ENCODE measurements around the gene VIPR1. TPM values are rescaled to one million over a fixed set of nuclear protein-coding genes. Genes with fewer than 3 reads are reported as not detected.

The VIPR1 gene
- total RNA-seq, 2 donors from 2014 or later: 5.2 to 7.0 TPM

DNA sequence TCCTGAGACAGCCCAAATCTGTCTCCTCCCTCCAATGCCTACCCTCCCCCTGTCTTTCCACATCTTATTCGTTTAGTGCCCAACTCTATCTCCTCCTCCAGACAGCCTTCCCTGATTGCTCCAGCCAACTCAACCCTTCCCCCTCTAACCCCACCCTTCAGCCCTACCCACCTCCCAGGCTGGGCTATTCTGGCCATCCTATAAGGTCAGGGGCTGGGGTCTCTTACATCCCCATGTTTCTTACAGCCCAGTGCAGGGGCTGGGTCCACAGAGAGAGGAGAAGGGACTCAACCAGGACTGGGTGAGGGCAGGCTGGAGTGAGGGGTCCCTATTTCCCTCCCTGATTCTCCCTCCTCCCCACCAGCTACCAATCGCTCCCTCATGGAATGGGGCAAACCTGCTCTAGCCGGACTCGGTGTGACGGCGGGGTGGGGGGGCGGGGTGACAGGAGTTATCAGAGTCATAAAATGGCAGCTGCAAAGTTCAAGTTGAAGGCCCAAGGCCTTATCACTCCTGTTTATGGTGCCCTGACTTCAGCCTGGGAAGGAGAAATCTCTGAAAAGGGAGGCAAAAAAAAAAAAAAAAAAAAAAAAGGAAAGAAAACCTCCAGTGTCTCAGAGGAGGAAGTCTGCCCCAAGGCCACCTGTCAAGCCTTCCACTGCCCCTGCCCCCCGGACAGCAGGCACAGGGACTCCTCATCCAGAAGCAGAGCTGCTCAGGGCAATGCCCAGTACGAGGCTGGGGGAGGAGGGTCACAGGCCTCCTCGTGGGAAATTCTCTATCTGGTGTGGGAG, 2.1 kb downstream of the VIPR1 start:
- H3K9me3 Mint-ChIP-seq: no peaks in the 10 kb centered on the region
- no peaks in the 10 kb centered on the region for H3K36me3 Mint-ChIP-seq
- ATAC-seq (no peak), DNase-seq (ENCODE audit: low spot score in 2 of 2) (peak in 1 of 2 donors; percentile 51)
- peak overlapping the region in 1 of 2 donors; percentile 79 for H3K27ac Mint-ChIP-seq

DNA sequence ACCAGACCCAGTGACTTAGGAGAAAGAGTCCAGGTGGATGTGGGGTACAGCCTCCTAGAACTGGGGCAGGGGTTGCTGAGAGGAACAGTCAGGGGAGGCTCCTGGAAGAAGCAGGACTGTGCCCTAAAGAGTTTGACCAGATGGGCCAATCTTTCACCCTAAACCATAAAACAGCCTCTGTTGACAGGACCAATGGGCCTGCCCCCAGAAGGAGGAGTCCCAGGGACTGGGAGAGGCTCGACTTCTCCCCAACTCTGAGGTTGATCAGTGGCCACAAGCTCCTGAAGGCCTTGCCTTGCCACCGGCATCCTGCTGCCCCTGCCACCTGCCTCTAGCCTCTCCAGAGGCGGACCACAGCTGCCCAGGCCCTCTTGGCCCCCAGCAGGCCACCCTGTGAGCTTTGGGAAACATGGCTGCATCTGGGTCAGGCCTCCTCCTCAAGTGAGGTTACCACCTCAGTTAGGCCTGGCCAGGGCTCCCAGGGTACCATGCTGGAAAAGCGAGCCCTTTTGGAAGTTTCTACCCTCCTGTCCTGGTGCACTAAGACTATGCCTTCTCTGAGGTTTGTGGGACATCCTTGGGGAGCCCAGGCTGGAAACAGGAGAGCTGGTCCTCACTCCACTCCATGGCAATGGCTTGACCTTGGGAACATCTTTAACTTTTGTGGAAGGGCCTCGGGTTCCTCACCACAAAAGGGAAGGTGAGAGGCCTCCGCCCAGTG, 2.8 kb downstream of the VIPR1 start:
- no peak for ATAC-seq
- H3K36me3 Mint-ChIP-seq: no peaks in the 10 kb centered on the region
- no peaks in the 10 kb centered on the region for H3K9me3 Mint-ChIP-seq
- H3K27ac Mint-ChIP-seq: no peak overlapping the region
- peak in 1 of 2 donors; percentile 47 for DNase-seq (ENCODE audit: low spot score in 2 of 2)

DNA sequence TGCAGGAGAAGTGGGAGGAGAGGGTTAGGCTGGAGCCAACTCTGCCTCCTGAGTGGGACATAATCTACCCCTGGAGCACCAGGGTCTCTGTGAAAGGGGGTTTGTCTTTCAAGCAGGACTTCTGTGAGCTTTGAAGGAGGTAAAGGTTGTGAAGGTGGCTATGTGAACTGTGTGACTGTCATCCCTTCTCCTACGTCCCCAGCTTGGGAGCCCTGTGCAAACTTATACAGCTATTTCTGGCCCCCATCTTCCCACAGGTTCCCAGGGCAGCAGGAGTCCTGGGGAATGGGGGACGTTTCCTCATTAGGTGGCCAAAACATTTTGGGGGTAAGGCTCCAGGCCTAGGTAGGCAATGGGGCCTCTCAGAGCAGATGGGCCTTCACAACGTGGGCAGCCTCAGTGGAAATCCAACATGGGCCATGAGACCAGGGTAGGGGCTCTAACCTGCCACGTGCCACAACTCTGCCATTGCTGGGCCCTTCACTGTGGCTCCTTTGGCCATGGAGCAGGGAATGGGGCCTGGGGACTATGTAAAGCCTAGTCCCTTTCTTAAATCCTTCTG, 3.5 kb downstream of the VIPR1 start:
- peak in 1 of 2 donors; percentile 31 for DNase-seq (ENCODE audit: low spot score in 2 of 2)
- ATAC-seq: no peak
- Mint-ChIP-seq H3K9me3 (no peaks in the 10 kb centered on the region), H3K36me3 (no peaks in the 10 kb centered on the region), H3K27ac (peak overlapping the region in 1 of 2 donors; percentile 59)

DNA sequence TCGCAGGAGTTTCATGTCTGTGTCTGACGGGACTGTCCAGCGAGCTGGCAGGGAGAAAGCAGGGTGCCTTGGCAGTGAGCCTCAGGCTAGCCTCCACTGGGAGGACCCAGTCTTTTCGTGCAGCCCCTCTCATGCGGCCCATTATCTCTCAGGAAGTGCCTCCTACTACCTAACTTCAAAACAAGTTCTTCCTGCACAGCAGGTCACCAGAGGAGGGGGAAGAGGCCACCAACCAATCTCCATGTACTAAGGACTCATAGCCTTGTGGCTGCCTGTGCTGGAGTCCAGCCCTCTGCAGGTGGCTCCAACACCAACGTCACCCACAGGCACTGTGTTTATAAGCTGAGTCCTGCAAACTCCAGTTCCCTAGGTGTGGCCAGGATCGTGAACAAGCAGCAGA, 4.8 kb downstream of the VIPR1 start:
- peak overlapping the region in 1 of 2 donors; percentile 59 for H3K27ac Mint-ChIP-seq
- DNase-seq (ENCODE audit: low spot score in 2 of 2): peak in 1 of 2 donors; percentile 47
- no peaks in the 10 kb centered on the region for H3K9me3 Mint-ChIP-seq
- H3K36me3 Mint-ChIP-seq: no peaks in the 10 kb centered on the region
- no peak for ATAC-seq

DNA sequence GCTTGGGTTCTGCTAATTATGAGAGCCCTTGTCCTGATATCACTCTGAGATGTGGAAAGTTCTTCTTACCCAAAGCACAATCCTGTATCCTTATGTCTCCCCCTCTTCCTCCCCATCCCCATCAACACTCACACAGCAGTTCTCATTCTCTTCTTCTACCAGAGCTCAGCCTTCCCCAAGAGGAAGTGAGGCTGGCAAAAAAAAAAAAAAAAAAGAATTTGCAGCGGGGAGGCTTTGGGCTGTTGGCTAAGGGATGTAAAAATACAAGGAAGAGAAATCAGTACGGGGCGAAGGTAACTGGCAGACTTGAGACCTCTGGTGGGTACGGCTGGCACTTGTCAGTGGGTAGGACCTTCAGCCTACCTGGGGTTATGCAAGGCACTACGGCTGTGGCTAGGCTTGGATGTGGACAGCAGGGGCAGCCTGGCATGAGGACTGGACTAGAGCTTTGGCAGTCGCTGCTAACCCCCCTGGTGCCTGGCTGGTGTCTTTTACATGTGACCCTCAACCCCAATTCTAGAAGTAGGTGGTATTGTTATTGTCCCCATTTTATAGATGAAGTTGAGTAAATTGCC, 5.4 kb downstream of the VIPR1 start:
- no peak for ATAC-seq
- DNase-seq (ENCODE audit: low spot score in 2 of 2): peak in 1 of 2 donors; percentile 43
- H3K27ac Mint-ChIP-seq: peak overlapping the region; percentile 17 to 59
- H3K9me3 Mint-ChIP-seq: no peaks in the 10 kb centered on the region
- no peaks in the 10 kb centered on the region for H3K36me3 Mint-ChIP-seq

DNA sequence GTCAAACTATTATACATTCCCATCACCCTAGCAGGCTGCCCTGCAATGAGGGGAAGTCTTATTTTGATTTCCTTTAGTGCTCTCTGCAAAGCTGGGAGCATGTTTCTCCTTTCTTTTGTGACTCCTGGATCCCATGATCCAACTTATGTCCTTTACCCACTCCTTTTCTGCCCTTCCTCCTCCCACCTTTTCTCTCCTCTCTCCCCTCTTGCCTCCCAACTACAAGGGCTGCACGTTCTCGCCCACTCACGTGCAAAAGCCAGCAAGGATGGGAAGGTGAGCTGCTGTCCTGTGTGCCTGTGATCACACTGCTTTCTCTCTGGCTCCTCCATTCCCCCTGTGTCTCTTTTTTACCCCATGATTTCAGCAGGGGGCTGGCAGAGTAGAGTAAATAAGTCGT, 6.1 kb downstream of the VIPR1 start:
- DNase-seq (ENCODE audit: low spot score in 2 of 2): no peak
- Mint-ChIP-seq H3K36me3 (no peaks in the 10 kb centered on the region), H3K9me3 (no peaks in the 10 kb centered on the region), H3K27ac (no peak overlapping the region)
- ATAC-seq: no peak

DNA sequence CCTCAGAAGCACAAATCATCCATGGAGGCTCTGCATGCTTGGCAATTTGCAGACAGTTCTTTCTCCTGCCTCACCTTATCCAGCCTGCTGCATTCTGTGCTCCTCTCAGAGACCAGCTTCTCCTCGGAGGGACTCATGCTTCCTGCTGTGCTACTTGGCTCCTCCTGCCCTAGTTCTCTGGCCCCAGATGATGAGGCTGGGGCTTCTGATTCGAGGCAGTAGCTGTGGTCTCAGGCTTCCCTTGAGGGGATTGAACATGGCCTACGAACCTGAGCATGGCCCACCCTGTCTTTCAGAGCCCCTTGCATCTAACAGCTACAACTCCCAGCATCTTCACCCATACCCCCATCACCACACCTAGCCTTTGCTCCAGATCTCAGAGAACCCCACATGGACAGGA, 6.7 kb downstream of the VIPR1 start:
- no peak overlapping the region for H3K27ac Mint-ChIP-seq
- H3K36me3 Mint-ChIP-seq: no peaks in the 10 kb centered on the region
- H3K9me3 Mint-ChIP-seq: no peaks in the 10 kb centered on the region
- no peak for ATAC-seq
- no peak for DNase-seq (ENCODE audit: low spot score in 2 of 2)

DNA sequence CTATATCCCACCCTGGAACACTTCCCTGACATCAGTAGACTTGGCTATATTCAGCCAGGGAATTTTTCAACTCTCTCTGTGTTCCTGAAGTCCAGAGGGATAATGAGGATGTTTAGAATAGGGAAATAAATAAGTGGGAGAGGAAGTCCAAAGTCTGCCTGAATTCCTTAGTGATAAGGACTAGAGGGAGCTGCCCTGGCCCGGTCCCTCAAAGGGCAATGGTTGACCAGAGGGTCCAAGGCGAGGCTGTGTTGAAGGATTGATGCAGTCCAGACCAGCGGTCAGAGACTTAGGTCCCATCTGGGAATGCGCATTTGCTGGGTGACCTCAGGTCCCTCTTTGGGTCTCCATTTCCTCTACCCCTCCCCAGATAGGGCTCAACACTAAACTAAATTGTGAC, 7.9 kb downstream of the VIPR1 start:
- ATAC-seq (no peak), DNase-seq (ENCODE audit: low spot score in 2 of 2) (no peak)
- Mint-ChIP-seq H3K36me3 (no peaks in the 10 kb centered on the region), H3K9me3 (no peaks in the 10 kb centered on the region), H3K27ac (peak overlapping the region in 1 of 2 donors; percentile 5)

DNA sequence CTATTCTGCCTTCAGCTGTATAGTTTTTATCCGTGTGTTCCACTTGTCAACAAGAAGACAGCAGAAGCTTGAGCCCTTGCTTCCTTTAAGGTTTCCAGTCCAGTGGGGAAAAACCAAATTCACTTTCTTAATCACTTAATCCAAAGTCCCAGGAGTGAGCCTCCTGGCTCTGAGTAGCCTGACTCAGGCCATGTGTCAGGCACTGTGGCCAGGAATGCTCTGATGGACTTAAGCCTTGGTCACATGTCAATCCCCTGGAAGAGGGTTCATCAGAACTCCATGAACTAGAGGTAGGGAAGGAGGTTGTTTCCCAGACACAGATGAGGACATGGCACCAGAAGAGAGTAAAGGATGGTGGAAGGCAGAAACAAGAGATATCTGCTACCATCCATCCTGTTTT, 8.8 kb downstream of the VIPR1 start:
- Mint-ChIP-seq H3K9me3 (no peaks in the 10 kb centered on the region), H3K27ac (peak overlapping the region in 1 of 2 donors; percentile 5), H3K36me3 (no peaks in the 10 kb centered on the region)
- ATAC-seq (no peak), DNase-seq (ENCODE audit: low spot score in 2 of 2) (no peak)

DNA sequence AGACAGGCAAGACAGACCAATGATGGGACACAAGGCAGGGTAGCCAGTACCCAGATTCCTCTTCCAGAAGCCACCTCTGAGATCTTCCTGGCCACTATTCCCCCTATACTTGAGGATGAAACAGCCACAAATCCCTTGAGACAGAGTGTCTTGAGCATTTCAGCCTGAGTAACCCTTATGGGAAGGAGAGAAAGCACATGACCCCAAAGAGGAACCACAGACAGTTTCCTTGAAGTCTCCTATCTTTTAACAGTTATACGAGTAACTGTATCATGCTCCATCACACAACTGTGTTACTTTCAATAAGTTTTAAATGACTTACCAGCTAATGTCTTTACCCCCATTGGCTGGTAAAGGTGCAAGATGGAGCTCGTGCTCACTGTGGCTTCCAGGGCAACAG, 9.3 kb downstream of the VIPR1 start:
- H3K36me3 Mint-ChIP-seq: no peaks in the 10 kb centered on the region
- ATAC-seq (no peak), DNase-seq (ENCODE audit: low spot score in 2 of 2) (no peak)
- H3K9me3 Mint-ChIP-seq: no peaks in the 10 kb centered on the region
- H3K27ac Mint-ChIP-seq: no peak overlapping the region

DNA sequence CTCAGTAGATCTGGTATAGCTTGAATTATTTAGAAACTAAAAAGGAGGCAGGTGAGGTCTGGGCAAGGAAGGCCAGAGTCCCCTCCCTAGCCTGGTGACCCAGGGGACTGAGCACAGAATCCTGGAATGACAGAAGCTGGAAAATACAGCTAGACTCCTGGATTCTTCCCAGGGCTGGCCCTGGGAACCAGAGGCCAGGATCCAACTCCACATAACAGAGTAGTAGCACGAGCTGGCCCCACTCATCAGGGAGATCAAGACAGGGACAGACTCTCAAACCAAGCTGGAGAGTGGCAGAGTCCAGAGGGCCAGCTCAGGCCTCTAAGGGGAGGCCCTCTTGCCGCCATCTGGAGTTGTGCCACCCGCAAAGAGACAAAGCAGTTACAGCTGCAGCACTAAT, 10.7 kb downstream of the VIPR1 start:
- Mint-ChIP-seq H3K36me3 (no peaks in the 10 kb centered on the region), H3K27ac (peak overlapping the region in 1 of 2 donors; percentile 39), H3K9me3 (no peaks in the 10 kb centered on the region)
- no peak for DNase-seq (ENCODE audit: low spot score in 2 of 2)
- ATAC-seq: no peak

DNA sequence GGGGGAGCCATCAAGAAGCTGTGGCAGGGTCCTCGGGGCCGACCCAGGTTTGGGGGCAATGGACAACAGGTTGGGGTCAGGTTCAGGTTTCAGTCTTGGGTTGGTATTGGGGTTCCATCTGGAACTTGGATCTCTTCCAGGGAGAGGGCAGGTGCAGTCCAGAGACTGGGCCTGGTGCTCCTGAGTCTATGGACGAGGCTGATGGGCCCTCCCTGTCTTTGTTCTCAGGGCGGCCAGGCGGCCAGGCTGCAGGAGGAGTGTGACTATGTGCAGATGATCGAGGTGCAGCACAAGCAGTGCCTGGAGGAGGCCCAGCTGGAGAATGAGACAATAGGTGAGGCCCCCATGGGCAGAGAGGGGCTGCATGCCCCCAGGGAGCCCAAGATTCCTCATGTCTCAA, 11.1 kb downstream of the VIPR1 start:
- H3K9me3 Mint-ChIP-seq: no peaks in the 10 kb centered on the region
- H3K36me3 Mint-ChIP-seq: no peaks in the 10 kb centered on the region
- DNase-seq (ENCODE audit: low spot score in 2 of 2): no peak
- no peak overlapping the region for H3K27ac Mint-ChIP-seq
- ATAC-seq: no peak

DNA sequence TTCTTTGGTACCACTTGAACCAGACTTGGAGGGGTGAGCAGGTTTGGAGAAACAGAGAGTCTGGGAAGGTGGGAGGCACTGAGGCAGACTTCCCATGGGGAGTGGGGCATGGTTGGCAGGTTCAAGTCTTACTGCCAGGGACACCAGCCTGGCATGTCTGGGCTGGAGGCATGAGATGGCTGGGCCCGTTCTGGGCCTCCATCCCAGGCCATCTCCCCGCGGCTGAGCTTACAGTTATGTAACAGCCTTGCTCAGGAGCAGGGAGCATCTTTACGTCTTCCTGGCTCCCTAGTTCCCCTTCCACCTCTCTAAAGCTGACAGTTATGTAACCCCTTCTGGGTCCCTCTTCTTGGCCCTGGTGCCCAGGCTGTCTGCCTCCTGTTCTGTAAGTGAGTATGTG, 12.4 kb downstream of the VIPR1 start:
- ATAC-seq: no peak
- H3K9me3 Mint-ChIP-seq: no peaks in the 10 kb centered on the region

DNA sequence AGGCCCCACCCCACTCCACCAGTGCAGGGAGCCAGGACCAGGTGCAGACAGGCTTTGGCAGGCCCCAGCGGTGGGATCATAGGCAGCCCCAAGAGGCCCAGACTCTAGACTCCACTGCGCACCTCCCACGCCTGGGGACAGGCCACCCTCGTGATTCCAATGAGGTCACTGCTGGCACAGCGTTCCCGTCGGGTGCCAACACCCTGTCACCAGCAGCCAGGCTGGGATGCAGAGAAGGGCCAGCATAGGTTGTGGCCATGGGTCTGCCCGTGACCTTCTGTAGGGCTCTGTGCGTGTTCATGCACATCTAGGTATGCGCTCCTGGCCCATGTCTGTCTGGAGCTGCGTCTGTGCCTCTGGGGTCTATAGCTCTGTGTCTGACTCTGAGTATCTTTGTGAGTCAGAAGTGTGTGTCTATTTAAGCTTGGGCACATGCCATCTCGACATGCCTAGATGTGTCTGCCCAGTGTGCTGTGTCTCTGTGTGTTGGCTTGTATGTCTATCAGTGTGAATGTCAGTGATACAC, 13.0 kb downstream of the VIPR1 start:
- H3K27ac Mint-ChIP-seq: peak overlapping the region in 1 of 2 donors; percentile 36
- ATAC-seq: no peak
- H3K36me3 Mint-ChIP-seq: no peaks in the 10 kb centered on the region
- DNase-seq (ENCODE audit: low spot score in 2 of 2): no peak
- no peaks in the 10 kb centered on the region for H3K9me3 Mint-ChIP-seq

More for the DNA sequence above, 12.4 kb downstream of the VIPR1 start:
- H3K27ac Mint-ChIP-seq: peak overlapping the region in 1 of 2 donors; percentile 69
- no peaks in the 10 kb centered on the region for H3K36me3 Mint-ChIP-seq
- DNase-seq (ENCODE audit: low spot score in 2 of 2): no peak

DNA sequence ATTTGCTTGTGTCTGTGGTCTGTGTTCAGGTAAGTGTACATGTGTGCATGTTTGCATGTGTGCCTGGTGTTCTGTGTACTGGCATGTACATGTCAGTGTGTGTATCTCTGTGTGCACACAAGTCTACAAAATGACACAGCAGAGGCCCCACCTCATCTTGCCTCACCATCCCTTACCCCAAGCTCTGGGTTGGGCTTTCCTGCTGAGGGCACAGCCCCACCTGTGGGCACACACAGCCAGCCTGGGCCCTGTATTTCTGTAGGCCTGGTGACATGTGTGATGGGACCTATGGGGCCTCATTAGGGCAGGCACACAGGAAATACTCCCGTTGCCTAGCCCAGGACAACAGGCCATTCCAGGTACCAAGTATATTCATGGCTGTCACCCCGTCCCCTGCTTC, 13.5 kb downstream of the VIPR1 start:
- H3K36me3 Mint-ChIP-seq: no peaks in the 10 kb centered on the region
- ATAC-seq (no peak), DNase-seq (ENCODE audit: low spot score in 2 of 2) (no peak)
- H3K9me3 Mint-ChIP-seq: no peaks in the 10 kb centered on the region
- H3K27ac Mint-ChIP-seq: peak overlapping the region in 1 of 2 donors; percentile 36

DNA sequence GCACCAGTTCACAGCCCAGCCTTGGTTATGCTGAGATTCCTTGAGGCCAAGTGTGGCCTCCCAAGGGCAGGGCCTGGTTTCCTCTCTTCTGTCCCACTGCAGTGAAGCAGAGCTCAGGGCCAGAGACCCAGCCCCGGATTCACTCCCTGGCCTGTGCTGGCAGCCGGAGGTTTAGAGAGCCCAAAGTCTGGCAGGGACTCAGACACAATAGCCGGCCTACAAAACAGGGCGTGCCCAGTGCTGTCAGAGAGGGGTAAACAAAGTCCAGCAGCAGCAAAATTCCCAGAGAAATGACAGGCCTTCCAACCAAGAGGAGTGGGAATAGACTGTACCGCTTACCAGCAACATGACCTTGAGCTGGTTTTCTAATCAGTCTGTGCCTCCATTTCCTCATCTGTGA, 14.0 kb downstream of the VIPR1 start:
- Mint-ChIP-seq H3K36me3 (no peaks in the 10 kb centered on the region), H3K9me3 (no peaks in the 10 kb centered on the region), H3K27ac (peak overlapping the region in 1 of 2 donors; percentile 36)
- ATAC-seq: no peak
- no peak for DNase-seq (ENCODE audit: low spot score in 2 of 2)

DNA sequence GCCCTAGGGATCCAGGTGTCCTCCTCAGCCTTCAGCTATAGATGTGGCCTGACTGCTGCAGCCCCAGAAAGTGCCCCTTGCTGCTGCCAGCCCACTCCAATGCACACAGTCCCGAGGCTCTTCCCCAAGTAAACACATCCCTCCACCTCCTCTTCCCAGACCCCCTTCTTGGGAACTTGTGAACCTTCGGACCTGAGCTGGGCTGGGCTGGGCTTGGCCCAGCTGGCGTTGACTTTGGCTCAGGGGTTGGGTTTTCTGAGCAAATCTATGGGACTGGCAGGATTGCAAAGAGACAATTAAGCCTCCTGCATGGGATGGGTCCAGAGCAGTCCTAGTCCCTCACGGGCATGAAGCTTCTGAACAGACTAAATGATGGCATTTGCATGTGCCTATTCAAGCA, 14.7 kb downstream of the VIPR1 start:
- no peaks in the 10 kb centered on the region for H3K36me3 Mint-ChIP-seq
- no peak overlapping the region for H3K27ac Mint-ChIP-seq
- DNase-seq (ENCODE audit: low spot score in 2 of 2) (no peak), ATAC-seq (no peak)
- no peaks in the 10 kb centered on the region for H3K9me3 Mint-ChIP-seq
